A673 (cell line): ENCODE results near the gene HSH2D. TPM values are rescaled to one million over a fixed set of nuclear protein-coding genes. Genes with fewer than 3 reads are reported as not detected.

Source experiments
- BruUV-seq: library from RNA; stranded (reverse); fragments of 400-500 nt; replicated peaks from 2 replicates; lab custom pipeline; 2021; lab: Mats Ljungman, UMichigan
- CTCF ChIA-PET: fragments of 300-600 bp; sonication (Branson Sonifier 250); formaldehyde crosslinking; loops from one replicate; lab custom pipeline; 2022; ENCODE audit warnings: antibody characterized with exemption; lab: Charles Lee
- POLR2A ChIA-PET: fragments of 300-600 bp; sonication (Branson Sonifier 250); formaldehyde crosslinking; loops from one replicate; lab custom pipeline; 2022; ENCODE audit warnings: antibody characterized with exemption; ENCODE audit not compliant: low non-redundant PET; lab: Charles Lee
- DNase-seq: peaks from one replicate; pipeline ENCODE4 v3.0.0-alpha.2; 2015; ENCODE audit warnings: low spot score
- H3K27ac ChIP-seq: fragments of 200-600 bp; sonication (generic); 2 replicates; pipeline ENCODE4 v1.5.1; 2016; ENCODE audit warnings: mixed run types, low read depth, mild to moderate bottlenecking, mixed read lengths, antibody characterized with exemption, low read length; ENCODE audit not compliant: poor library complexity, severe bottlenecking
- H3K27me3 ChIP-seq: fragments of 200-600 bp; sonication (generic); replicated peaks from 2 replicates; pipeline ENCODE4 v1.6.1; 2017; ENCODE audit warnings: mixed run types, low read depth, mild to moderate bottlenecking, mixed read lengths, antibody characterized with exemption, low read length; ENCODE audit not compliant: insufficient read depth, poor library complexity
- H3K36me3 ChIP-seq: fragments of 200-600 bp; sonication (generic); 2 replicates; pipeline ENCODE4 v1.6.1; 2016; ENCODE audit warnings: mixed run types, mild to moderate bottlenecking, mixed read lengths, antibody characterized with exemption, low read length; ENCODE audit not compliant: insufficient read depth, poor library complexity, severe bottlenecking
- H3K4me1 ChIP-seq: fragments of 200-600 bp; sonication (generic); 2 replicates; pipeline ENCODE4 v1.6.1; 2017; ENCODE audit warnings: mixed run types, mild to moderate bottlenecking, mixed read lengths, antibody characterized with exemption, low read length; ENCODE audit not compliant: insufficient read depth, poor library complexity, severe bottlenecking
- H3K4me3 ChIP-seq: fragments of 200-600 bp; sonication (generic); 2 replicates; pipeline ENCODE4 v1.5.1; 2016; ENCODE audit warnings: low read depth, mixed run types, mild to moderate bottlenecking, mixed read lengths, low read length; ENCODE audit not compliant: poor library complexity, severe bottlenecking
- H3K9me3 ChIP-seq: fragments of 200-600 bp; sonication (generic); 2 replicates; pipeline ENCODE4 v1.6.1; 2016; ENCODE audit warnings: mixed run types, low read depth, mild to moderate bottlenecking, mixed read lengths, antibody characterized with exemption, low read length; ENCODE audit not compliant: poor library complexity, severe bottlenecking
- CTCF ChIP-seq: fragments of 300-800, 200-600 bp; sonication (generic); conservative IDR thresholded peaks from 2 replicates; pipeline ENCODE4 v1.5.1; 2017; ENCODE audit warnings: low read depth, mild to moderate bottlenecking, antibody characterized with exemption, low read length, moderate library complexity, mixed read lengths
- EZH2 ChIP-seq: fragments of 200-600 bp; sonication (generic); IDR thresholded peaks from 2 replicates; pipeline ENCODE4 v1.6.1; 2017; ENCODE audit warnings: borderline replicate concordance, low read depth, mild to moderate bottlenecking, mixed read lengths, antibody characterized with exemption, low read length; ENCODE audit not compliant: poor library complexity, severe bottlenecking
- intact Hi-C: fragments of 100-400 bp; cut with micrococcal nuclease; formaldehyde crosslinking; loops from one replicate; pipeline ENCODE4 v1.10.0; 2022; ENCODE audit not compliant: unreplicated experiment
- total RNA-seq: library from RNA; stranded (reverse); gene quantifications from 2 replicates; pipeline ENCODE4 v1.2.3, GENCODE V29; 2021

HSH2D gene
- total RNA-seq, 1 experiment from 2014 or later = not detected

GRCh38 chr19:16188521-16188920, 45.0 kb downstream of the HSH2D start:
- ChIA-PET CTCF (no interaction called here), POLR2A (no interaction called here)
- no peak for DNase-seq
- intact Hi-C loops = no loop called here
- H3K27ac ChIP-seq = no peak overlapping the region
- H3K9me3 ChIP-seq = no peaks in the 10 kb centered on the region
- H3K4me1 ChIP-seq = peaks cover 4% of the 10 kb centered on the region
- H3K27me3 ChIP-seq = no peaks in the 10 kb centered on the region
- H3K4me3 ChIP-seq = no peak overlapping the region
- H3K36me3 ChIP-seq = peaks cover 36% of the 10 kb centered on the region
- no TSS peak for BruUV-seq
- no peak for TF ChIP-seq CTCF
- TF ChIP-seq EZH2 = no peak

- POLR2A ChIA-PET = interaction anchor here (0.6 to 0.7 kb wide), 3 partner anchors 8 to 39 kb away, joined by 8 to 14 read pairs (median 13); no protein-coding TSS in a partner anchor
- BruUV-seq = no TSS peak
These were observed 46.7 kb downstream of the HSH2D start for GRCh38 chr19:16190198-16190597.

GRCh38 chr19:16190736-16191135, 47.3 kb downstream of the HSH2D start:
- Histone ChIP-seq H3K4me1 (peaks cover 4% of the 10 kb centered on the region), H3K27ac (no peak overlapping the region), H3K9me3 (no peaks in the 10 kb centered on the region), H3K36me3 (peaks cover 36% of the 10 kb centered on the region), H3K4me3 (no peak overlapping the region), H3K27me3 (no peaks in the 10 kb centered on the region)
- intact Hi-C loops = no loop called here
- CTCF ChIA-PET = no interaction called here
- no TSS peak for BruUV-seq
- no peak for DNase-seq
- TF ChIP-seq CTCF = no peak
- TF ChIP-seq EZH2 = no peak
- POLR2A ChIA-PET = no interaction called here

More at GRCh38 chr19:16190198-16190597, 46.7 kb downstream of the HSH2D start:
- Histone ChIP-seq H3K36me3 (peaks cover 36% of the 10 kb centered on the region), H3K9me3 (no peaks in the 10 kb centered on the region), H3K4me1 (peaks cover 4% of the 10 kb centered on the region), H3K27ac (no peak overlapping the region), H3K4me3 (no peak overlapping the region), H3K27me3 (no peaks in the 10 kb centered on the region)
- intact Hi-C loops = no loop called here
- DNase-seq = no peak
- CTCF ChIA-PET = interaction anchor here (0.6 kb wide), 3 partner anchors 9 to 364 kb away, joined by 4 to 5 read pairs (median 5); no protein-coding TSS in a partner anchor
- TF ChIP-seq CTCF (no peak), EZH2 (no peak)
